Anterior cingulate cortex (tissue), 58 donors: Measurements from ENCODE around the gene IGSF9B.

Experiments used
- DNase-seq, 58 donors: peaks; one replicate each; lab custom pipeline; 2025; lab: John Stamatoyannopoulos, UW

IGSF9B gene

DNA sequence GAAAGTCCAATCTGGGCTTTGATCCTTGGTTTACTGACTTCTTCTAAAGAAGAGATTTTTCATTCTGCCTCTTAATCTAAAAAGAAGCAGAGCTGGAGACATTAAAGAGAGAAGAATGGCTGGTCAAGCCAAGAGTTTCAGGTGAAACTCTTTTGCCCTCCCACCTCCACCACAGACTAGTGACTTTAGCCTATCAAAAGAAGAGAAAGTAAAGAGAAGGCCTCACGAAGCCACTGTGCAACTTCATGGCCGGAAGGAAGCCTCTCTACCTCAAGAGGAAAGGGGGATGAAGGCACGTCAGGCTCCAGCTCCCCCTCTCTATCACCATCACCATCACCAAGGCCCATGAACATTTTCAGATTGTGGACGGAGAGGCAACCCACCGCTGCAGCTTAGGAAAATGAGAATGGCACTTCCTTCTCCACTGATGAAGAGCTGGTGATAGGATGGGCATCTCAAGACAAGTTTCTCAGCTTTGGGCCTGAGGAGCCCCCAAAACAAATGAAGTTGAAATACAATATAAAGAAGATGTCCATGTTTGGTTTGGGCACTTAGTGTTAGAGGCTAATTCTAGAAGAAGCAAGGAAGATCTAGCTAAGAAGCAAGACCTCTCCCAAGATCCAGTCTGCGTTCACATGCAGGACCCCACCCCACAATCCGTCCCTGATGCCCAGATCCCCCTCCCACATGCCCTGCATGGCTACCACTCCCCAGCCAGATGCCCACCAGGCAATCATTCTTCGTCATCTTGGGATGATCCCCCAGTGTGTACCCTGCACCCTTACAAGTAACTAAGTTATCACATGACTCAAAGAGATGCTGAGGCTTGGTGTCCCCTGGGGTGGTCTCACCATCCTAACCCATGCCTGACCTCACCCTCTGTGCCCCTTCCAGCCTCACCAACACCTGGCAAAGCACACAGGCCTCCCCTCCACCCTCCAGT lies 52.6 kb downstream of the IGSF9B start:
- DNase-seq, result no peak

DNA sequence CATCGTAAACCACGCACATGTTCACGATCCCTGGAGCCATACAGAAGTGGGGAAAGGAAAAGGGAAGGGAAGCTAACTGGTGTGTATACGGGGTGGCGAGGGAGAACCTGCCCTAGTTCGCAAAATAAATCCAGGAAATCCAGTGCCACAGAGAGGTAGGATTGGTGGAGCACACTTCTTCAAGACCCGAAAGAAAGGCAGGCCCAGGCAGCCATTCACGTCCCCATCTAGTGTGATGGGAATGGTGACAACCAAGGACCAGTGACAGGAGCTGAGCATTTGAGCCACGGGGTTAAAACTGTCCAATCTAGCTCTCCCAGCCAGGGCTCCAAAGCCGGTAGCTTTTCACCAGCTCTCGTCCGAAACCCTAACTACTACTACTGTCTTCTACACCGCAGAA lies 53.7 kb downstream of the IGSF9B start:
- no peak for DNase-seq

DNA sequence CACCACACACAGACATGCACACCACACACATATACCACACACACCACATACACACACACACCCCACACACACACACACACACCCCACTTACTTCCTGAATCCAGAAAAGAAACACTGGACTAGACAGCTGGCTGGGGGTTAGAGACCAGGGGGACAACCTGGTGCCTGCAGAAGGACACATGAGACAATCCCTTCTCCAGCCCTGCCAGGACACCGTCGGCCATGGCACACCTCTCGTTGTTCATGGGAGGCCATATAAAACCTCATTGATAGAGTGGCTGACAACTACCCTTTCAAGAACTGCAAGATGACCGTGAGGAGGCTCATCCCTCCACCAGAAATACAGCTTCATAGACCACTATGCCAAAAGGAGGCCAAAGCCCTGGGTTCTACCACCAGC lies 54.3 kb downstream of the IGSF9B start:
- no peak for DNase-seq

DNA sequence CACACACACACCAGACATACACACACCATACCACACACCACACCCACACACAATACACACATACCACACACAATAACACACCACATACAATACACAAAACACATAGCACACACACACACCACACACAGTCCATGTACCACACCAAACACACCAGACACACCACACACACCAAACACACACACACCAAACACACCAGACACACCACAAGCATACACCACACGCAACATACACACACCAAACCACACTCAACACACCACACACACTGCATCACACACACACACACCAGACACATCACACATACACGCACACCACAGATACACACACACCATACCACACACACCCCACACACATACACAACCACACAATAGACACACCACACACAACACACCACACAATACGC lies 54.8 kb downstream of the IGSF9B start:
- DNase-seq, result no peak

DNA sequence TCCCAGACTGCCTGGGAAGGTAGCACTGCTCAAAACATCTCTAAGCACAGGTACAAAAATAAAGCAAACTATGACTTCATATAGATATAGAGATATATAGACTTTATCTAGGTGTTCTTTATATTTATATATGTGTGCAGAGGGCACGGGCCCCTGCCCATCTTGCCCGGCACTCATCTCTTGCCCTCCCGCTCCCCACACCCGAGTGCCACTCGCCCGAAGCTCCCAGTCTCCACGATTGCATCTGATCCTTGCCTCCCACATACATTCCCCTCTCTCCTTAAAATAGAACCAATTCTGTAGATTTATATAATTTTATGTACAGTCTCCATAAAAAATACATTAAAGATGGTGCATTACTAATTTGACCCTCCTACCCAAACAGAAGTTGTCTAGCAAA lies 55.5 kb downstream of the IGSF9B start:
- DNase-seq, result no peak

DNA sequence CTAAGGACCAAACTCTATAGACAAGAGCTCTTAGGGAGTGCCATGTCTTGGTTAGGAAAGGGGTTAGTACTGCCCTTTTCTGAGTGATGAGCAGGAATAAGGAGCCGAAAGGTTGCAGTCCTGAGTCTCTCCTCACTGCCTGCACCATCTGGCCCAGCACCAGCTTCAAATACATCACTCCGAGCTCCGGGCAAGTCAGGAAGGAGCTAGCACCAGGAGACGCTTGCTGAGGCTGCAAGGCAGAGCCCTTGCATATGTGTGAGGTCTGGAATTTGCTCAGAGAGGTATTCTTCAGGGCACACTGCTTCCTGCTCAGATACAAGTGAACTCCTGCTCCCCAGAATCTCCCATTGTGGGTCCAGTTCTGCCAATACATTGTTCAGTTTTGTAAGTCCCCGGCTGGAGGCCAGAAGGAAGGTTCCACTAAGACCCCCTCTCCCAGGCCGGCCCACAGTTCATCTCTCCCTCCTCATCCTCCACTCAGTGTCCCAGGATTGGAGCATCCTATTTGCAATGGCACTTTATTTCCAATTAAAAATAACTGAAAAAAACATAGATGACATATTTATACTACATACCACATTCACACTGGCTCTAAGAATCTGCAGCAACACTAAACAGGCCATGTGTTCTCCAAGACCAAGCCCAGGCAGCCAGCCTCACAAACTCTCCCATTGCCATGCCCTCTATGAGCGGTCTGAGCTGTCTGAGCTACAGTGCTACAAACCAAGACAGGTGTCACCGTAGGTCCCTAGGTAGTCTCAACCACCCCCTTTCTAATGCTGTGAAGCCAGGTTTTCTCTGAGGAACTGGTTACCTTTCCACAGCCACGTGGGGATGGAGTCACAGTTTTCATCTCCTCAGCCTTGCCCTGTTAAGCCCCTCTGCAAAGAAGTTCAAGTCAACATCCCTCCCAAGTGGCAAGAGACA lies 56.3 kb downstream of the IGSF9B start:
- DNase-seq, result no peak

DNA sequence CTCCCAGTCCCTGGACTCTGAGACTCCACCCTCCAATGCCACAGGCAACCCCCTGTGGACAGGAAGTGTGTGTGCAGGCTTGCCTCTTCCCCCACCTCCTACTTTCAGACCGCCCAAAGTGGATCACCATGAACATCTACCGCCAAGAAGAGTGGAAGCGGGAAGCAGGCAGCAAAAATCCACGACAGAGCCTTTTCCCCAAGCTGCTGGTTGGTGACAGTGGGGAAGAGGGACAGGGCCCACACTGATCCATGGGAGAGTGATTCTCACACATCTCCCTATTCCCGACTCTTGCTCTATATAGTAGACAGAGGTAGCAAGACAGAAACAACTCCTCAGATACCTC lies 58.0 kb downstream of the IGSF9B start:
- no peak for DNase-seq

DNA sequence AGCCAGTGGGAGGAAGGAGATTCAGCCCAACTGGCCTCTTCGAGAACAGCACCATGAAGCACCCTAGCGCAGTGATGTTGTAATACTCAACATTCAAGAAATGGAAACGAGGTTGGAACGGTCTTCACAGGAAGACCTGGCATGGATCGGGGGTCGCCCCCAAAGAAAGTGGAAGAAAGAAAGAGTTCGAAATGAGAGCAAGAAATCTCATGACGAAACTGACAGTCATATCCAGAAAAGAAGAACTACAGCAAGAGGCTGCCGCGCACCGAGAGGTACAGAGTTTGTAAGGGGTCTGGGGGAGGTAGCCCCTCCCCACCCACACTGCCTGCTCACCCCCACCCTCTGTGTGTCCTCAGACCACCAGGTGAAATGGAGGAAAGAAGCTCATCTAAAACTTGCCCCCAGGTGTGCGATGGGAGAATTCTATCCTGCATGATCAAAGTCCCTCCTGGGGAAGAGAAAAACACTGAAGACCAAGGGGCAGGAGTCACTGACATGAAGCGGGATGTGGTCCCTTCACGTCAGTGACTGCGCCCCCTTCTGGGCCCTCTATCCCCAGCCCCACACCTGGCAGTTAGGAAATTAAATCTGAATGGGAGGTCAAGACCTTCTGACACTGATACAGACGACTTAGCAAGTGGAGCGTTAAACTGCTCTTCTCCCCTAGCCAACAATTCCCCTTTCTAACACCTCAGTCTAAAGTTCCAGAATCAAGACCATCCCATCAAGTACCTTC lies 58.6 kb downstream of the IGSF9B start:
- no peak for DNase-seq

DNA sequence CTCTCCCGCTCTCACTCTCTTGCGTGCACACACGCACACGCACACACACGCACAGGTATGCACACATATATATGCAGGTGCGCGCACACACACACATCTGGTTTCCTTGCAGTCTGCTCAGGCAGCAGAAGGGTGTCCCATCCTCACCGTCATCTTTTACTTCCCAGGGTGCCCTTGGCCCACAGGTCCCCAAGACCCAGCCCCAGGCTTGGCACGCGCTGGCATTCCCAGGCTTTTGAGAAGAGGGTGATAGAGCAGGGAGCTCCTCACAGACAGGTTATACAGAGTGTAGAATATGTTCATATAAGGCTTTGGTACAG lies 59.5 kb downstream of the IGSF9B start:
- no peak for DNase-seq

DNA sequence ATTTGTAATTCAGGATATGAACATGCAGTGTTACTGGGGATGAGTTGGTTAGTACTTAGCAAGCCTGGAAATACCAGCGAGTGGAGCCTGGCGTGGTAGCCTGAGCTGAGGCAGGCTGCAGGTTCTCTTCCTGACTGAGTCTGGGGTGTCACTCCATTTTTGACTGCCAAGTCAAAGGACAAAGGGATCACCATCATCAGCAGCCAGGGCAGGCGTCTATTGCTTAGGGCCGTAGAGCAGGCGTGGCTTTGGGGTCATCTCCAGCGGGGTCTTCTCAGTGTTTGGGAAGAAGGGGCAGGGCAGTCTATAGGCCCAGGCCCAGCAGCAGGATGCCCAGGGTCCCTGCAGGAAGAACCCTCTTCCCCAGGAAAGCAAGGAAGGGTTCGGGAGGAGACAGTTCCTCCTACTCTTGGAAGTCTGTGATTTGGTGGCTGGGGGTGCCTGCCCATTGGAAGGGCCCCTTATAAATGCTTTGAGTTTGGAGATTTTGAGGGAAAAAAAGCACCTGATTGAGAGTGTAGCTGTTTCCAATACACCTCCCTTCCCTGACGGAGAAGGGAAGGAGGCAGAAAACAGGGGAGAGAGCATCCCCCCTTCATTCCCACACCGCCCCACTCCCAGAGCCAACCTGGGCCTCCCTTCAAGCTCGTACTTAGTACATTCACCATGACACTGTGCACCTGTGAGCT lies 60.0 kb downstream of the IGSF9B start:
- no peak for DNase-seq

DNA sequence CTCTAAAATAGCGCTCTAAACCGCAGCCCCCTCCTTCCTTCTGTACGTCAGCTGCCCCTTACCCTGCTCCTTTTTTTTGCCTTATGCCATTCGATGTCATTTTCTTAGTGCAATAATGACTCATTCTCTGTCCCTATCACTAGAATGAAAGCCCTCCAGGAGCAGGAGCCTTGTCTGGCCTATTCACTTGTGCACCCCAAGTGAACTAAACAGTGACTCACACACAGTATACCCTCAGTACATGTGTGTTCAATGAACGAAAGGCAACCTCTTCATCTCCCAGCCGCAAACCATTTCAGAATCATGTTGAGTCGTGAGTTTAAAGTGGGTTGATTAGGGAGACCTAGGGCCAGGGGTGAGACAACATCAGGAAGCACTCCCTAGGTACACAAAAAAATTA lies 60.7 kb downstream of the IGSF9B start:
- no peak for DNase-seq

DNA sequence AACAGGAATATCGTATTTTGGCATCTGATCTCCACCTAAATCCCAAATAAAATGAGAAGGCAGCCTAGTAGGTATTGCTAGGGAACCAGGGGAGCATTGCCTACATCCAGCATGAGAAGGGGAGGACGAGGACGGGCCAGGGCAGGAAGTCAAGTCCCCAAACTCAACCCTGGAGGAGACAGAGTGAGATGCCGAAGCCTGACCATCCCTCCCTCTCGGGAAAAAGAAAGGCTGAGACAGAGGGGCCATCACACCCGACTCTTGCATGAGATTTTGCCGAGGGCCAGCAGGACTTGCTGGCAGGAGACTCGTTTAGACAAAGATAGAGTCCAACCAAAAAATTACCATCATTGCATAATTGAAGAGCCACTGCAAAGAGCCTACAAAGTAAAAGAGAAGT lies 61.2 kb downstream of the IGSF9B start:
- no peak for DNase-seq

DNA sequence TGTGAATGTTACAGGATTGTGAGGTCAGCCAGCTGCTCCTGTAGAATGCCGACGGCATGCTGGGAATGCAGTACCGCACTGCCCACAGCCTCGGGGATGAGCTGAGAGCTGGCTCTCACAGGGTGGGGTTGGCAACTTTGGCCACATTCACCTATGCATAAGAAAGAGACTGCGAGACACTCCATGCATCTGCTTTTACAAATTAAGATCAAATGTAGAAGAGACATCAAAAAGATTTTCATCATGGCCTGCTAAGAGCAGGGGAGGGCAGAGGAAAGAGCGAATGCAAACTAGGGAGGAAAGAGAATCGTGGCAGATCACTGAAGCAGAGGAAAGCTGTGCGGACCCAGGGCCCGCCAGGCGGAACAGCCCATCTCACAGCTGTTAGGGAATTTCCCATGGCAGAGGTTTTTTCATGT lies 61.7 kb downstream of the IGSF9B start:
- no peak for DNase-seq

DNA sequence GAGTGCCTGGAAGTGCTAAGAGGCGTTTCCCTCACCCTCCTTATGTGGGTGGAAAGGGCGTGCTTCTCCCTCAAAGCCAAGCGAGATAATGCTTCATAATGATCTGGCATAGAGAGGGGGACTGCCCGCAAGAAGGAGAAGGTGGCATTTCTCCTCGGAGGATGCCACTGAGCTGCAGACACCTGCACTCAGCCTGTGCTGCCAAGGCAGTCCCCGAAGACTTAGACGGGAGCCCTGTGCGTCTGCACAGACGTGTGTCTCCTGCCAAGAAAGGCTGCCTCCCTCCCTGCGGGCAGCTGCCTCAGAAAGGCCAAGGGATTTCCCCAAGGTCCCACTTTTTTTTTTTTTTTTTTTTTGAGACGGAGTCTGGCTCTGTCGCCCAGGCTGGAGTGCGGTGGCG lies 63.4 kb downstream of the IGSF9B start:
- DNase-seq, result no peak

DNA sequence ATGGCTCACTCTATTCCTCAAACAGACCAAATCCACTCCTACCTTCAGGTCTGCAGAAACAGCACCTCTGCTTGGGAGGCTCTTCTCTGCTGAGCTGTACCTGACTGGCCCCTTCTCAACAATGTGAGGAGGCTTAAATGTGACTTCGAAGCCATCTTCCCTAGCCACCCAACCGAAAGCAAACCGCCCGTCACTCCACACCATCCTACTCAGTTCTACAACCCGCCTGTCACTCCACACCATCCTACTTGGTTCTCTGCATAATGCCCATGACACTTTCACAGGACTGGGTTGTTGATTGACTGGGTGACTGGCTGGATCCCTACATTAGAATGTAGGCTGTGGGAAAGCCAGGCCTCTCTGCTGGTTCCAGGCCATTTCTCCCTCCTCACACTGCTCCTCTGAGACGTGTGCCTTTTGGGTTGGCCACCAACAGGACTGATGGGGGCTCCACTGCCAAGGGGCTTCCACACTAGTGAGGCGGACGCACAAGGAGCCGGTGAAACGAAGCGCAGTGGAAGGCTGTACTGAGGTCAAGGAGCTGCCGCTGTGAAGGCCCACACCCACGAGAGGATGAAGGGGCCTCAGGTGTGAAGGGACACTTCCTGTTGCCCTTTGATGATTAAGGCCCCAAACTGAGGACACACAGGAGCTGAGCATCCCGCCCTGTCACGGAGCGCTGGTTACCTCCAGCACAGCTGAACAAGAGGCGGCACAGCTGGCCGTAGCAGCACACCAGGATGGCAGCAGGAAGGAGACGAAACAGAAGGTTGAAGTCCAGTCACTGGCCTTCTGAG lies 64.0 kb downstream of the IGSF9B start:
- no peak for DNase-seq

DNA sequence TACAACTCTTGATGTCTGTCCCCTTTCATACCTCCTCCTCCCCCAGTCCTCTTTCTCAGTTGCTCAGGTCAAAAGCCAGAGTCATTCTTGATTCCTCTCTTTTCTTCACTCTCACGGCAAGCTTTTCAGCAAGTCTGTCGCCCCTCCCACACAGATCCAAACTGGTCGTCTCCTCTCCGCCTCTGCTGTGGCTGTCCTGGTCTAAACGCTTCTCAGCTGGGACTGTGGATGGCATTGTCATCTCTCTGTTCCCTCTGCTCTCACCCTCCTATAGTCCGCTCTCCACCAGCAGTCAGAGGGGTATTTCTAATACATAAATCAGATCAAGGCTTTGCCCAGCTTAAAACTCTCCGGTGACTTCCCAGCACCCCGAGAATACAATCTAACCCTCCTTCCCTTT lies 64.6 kb downstream of the IGSF9B start:
- DNase-seq, result no peak

DNA sequence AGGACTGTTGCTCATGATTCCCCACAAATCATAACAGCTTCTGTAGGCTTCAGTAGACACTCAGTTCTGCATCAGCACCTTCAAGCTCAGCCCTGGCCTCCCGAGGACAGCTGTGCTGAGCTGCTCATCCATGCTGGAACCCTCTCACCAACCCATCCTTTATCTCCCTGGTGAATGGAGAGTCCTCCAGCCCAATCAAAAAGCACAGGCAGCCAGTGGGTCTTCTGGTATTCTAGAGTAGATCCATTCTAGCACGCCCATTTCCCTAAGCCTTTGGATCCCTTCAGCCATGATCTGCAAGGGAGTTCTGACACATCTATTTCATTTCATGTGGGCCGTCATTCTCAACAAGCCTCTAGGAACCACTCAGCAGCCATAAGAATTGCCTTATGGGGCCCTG lies 66.9 kb downstream of the IGSF9B start:
- DNase-seq, result no peak

DNA sequence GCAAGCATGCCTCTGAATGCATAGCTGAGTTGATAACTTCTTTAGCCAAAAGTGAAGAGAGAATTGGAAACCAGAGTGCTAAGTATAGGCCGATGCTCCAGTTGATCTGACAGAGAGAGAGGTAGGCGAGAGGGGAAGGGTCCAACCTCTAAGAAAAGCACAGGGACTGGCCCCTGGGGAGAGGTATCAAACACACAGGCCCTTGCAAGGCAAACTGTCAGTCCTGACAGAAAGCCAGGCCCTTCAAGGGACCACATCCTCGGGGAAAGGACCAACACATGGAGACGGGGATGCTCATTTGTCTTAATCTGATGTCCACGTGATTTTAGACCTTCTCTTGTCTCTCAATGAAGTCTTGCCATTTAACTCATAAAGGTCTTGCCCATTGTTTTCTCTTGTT lies 67.6 kb downstream of the IGSF9B start:
- DNase-seq, result no peak

DNA sequence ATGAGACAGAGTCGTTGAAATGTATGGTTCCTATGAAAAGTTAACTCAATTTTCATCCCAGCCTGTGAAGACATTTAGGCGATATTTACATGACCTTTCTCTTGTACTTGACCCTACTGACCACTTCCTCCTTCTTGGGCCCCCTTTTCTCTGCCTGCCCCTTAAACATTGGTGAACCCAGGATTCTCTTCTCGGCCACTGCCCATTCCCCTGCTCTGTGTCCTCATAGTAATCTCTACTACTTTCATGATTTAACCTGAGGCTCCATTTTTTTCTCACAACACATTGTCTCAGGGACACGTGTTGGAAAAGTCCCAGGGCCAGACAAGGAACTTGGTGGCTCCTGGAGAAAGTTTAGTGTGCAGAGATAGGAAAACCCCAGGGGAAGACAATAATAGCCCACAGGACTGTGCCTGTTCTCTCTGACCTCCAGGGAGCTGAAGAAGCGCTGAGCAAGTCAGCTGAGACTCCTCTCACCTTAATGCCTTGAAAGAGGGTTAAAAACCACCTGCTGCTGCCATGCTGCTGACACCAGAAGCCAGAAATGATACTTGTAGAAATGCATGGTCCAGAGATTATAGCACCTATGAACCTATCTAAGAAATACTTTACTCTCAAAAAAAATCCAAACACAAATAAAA lies 69.0 kb downstream of the IGSF9B start:
- no peak for DNase-seq
